Umbilical cord (tissue), 2 donors: ENCODE results near the gene THRSP. TPM values are rescaled to one million over a fixed set of nuclear protein-coding genes. Genes with fewer than 3 reads are reported as not detected.
A peak's percentile ranks its signal among the peaks of the same experiment; 100 is the strongest.
"Not testable (repeated sequence)": the region's sequence is repeated elsewhere in the genome, so short reads cannot be mapped to it uniquely, and the experiment has no call there.

Source experiments
- DNase-seq: peaks from one replicate; pipeline ENCODE4 v3.0.0-alpha.2; 2015; ENCODE audit warnings: low spot score
- total RNA-seq: library from RNA; depleted of rRNA; stranded (reverse); fragments of >200 nt; gene quantifications from one replicate; pipeline ENCODE4 v1.2.3, GENCODE V29; 2014; ENCODE audit warnings: low replicate concordance; ENCODE audit not compliant: insufficient read depth

Gene THRSP
- total RNA-seq, 1 donor from 2014 or later: 3.1 TPM

- no peak for DNase-seq
Measured at GRCh38 chr11:78062671-78063070, 990 bp upstream of the THRSP start.

GRCh38 chr11:78065203-78065602 is 1.5 kb downstream of the THRSP start:
- no peak for DNase-seq

- no peak for DNase-seq
Measured at GRCh38 chr11:78066471-78066870, 2.8 kb downstream of the THRSP start.

GRCh38 chr11:78067704-78068103 is 4.0 kb downstream of the THRSP start:
- DNase-seq: no peak

GRCh38 chr11:78069465-78069864 is 5.8 kb downstream of the THRSP start:
- DNase-seq: no peak

- DNase-seq: no peak
Measured at GRCh38 chr11:78070621-78071020, 7.0 kb downstream of the THRSP start.

- DNase-seq: no peak
Measured at GRCh38 chr11:78071717-78072116, 8.1 kb downstream of the THRSP start.

- no peak for DNase-seq
Measured at GRCh38 chr11:78072455-78072854, 8.8 kb downstream of the THRSP start.

- no peak for DNase-seq
Measured at GRCh38 chr11:78074756-78075155, 11.1 kb downstream of the THRSP start.

GRCh38 chr11:78076733-78077403 is 13.2 kb downstream of the THRSP start:
- no peak for DNase-seq

GRCh38 chr11:78077592-78077991 is 13.9 kb downstream of the THRSP start:
- not testable (repeated sequence) for DNase-seq

GRCh38 chr11:78078218-78079167 is 14.8 kb downstream of the THRSP start:
- DNase-seq: no peak

GRCh38 chr11:78079232-78080083 is 15.8 kb downstream of the THRSP start, which contains the start of gene NDUFC2:
TSS of gene NDUFC2 (minus strand) at chr11:78079862. CDS start at chr11:78079744, 118 bp downstream.
- DNase-seq: peak; percentile 83

GRCh38 chr11:78080084-78080817 is 16.6 kb downstream of the THRSP start:
- DNase-seq: no peak

- no peak for DNase-seq
Measured at GRCh38 chr11:78080818-78081495, 17.3 kb downstream of the THRSP start.

- DNase-seq: no peak
Measured at GRCh38 chr11:78081583-78081982, 17.9 kb downstream of the THRSP start.

GRCh38 chr11:78082146-78082545 is 18.5 kb downstream of the THRSP start:
- no peak for DNase-seq

GRCh38 chr11:78083021-78083420 is 19.4 kb downstream of the THRSP start:
- no peak for DNase-seq

- not testable (repeated sequence) for DNase-seq
Measured at GRCh38 chr11:78084506-78084905, 20.8 kb downstream of the THRSP start.

- no peak for DNase-seq
Measured at GRCh38 chr11:78085972-78086371, 22.3 kb downstream of the THRSP start.
